PC-3 (cell line): ENCODE results near the gene PRAMEF12. TPM values are rescaled to one million over a fixed set of nuclear protein-coding genes. Genes with fewer than 3 reads are reported as not detected.

Source experiments
- ATAC-seq: fragments of 200-7000 bp; cut with Tn5 transposase; 2 replicates; pipeline ENCODE4 v1.9.1; 2020; ENCODE audit warnings: mild to moderate bottlenecking, moderate library complexity
- BruUV-seq: library from RNA; stranded (reverse); fragments of 400-500 nt; replicated peaks from 2 replicates; lab custom pipeline; 2021; lab: Mats Ljungman, UMichigan
- CTCF ChIA-PET: fragments of 300-600 bp; sonication (Branson Sonifier 250); formaldehyde crosslinking; loops from one replicate; lab custom pipeline; 2022; ENCODE audit warnings: antibody characterized with exemption; lab: Charles Lee
- POLR2A ChIA-PET: fragments of 300-600 bp; sonication (Branson Sonifier 250); formaldehyde crosslinking; loops from one replicate; lab custom pipeline; 2022; ENCODE audit warnings: antibody characterized with exemption; ENCODE audit not compliant: unreplicated experiment; lab: Charles Lee
- DNase-seq: peaks from one replicate; pipeline ENCODE4 v3.0.0-alpha.2; 2015
- H2AFZ ChIP-seq: fragments of 300-600 bp; sonication (generic); 2 replicates; pipeline ENCODE4 v1.6.0; 2016; ENCODE audit warnings: antibody characterized with exemption, low read length
- H3F3A ChIP-seq: fragments of 300-600 bp; sonication (generic); one replicate; pipeline ENCODE4 v1.6.0; 2017; ENCODE audit warnings: antibody characterized with exemption, low read length, control low read depth, mild to moderate bottlenecking; ENCODE audit not compliant: unreplicated experiment
- H3K27ac ChIP-seq: fragments of 300-600 bp; sonication (generic); 2 replicates; pipeline ENCODE4 v1.5.1; 2016; ENCODE audit warnings: mild to moderate bottlenecking, low read length
- H3K27me3 ChIP-seq: fragments of 300-600 bp; sonication (generic); 2 replicates; pipeline ENCODE4 v1.6.1; 2016; ENCODE audit warnings: low read length, mixed read lengths
- H3K36me3 ChIP-seq: fragments of 300-600 bp; sonication (generic); 2 replicates; pipeline ENCODE4 v1.6.1; 2016; ENCODE audit warnings: low read depth, mixed run types, low read length, mixed read lengths
- H3K4me1 ChIP-seq: fragments of 300-600 bp; sonication (generic); 2 replicates; pipeline ENCODE4 v1.5.1; 2016; ENCODE audit warnings: low read length; ENCODE audit not compliant: insufficient read depth
- H3K4me2 ChIP-seq: fragments of 300-600 bp; sonication (generic); 2 replicates; pipeline ENCODE4 v1.6.0; 2016; ENCODE audit warnings: low read length
- H3K4me3 ChIP-seq: fragments of 300-600 bp; sonication (generic); 2 replicates; pipeline ENCODE4 v1.5.1; 2016; ENCODE audit warnings: mild to moderate bottlenecking, low read length, mixed read lengths
- H3K79me2 ChIP-seq: fragments of 300-600 bp; sonication (generic); 2 replicates; pipeline ENCODE4 v1.6.1; 2017; ENCODE audit warnings: low read length, mixed read lengths
- H3K9ac ChIP-seq: fragments of 300-600 bp; sonication (generic); 2 replicates; pipeline ENCODE4 v1.6.0; 2016; ENCODE audit warnings: mild to moderate bottlenecking, low read length
- H3K9me2 ChIP-seq: fragments of 300-600 bp; sonication (generic); replicated peaks from 2 replicates; pipeline ENCODE4 v1.6.1; 2016; ENCODE audit warnings: mixed run types, low read length, mixed read lengths
- H3K9me3 ChIP-seq: fragments of 300-600 bp; sonication (generic); 2 replicates; pipeline ENCODE4 v1.6.1; 2016; ENCODE audit warnings: low read length, mixed read lengths
- H4K20me1 ChIP-seq: fragments of 300-600 bp; sonication (generic); 2 replicates; pipeline ENCODE4 v1.6.1; 2016; ENCODE audit warnings: low read length, mixed read lengths
- CTCF ChIP-seq: fragments of 300-600 bp; sonication (generic); conservative IDR thresholded peaks from 2 replicates; pipeline ENCODE4 v1.5.1; 2017; ENCODE audit warnings: antibody characterized with exemption, low read depth, mild to moderate bottlenecking, low read length
- EZH2 ChIP-seq: fragments of 300-600 bp; sonication (generic); IDR thresholded peaks from one replicate; pipeline ENCODE4 v1.6.1; 2017; ENCODE audit warnings: antibody characterized with exemption, mild to moderate bottlenecking, low read length; ENCODE audit not compliant: unreplicated experiment
- EZH2phosphoT487 ChIP-seq: fragments of 300-600 bp; sonication (generic); IDR thresholded peaks from 2 replicates; pipeline ENCODE4 v1.6.1; 2018; ENCODE audit warnings: mild to moderate bottlenecking, antibody characterized with exemption, low read length, borderline replicate concordance
- intact Hi-C: fragments of 100-400 bp; cut with micrococcal nuclease; formaldehyde crosslinking; loops from 2 replicates; pipeline ENCODE4 v1.9.0; 2023
- total RNA-seq: library from RNA; depleted of rRNA; stranded (reverse); fragments of >200 nt; gene quantifications from 2 replicates; pipeline ENCODE4 v1.2.3, GENCODE V29; 2014

PRAMEF12 gene
- total RNA-seq, 1 experiment from 2014 or later, result not detected

- Histone ChIP-seq H2AFZ (no peak overlapping the region), H3K27ac (no peak overlapping the region), H3K4me3 (no peak overlapping the region), H3K27me3 (peaks cover 35% of the 10 kb centered on the region), H4K20me1 (no peaks in the 10 kb centered on the region), H3K9me3 (no peaks in the 10 kb centered on the region), H3K79me2 (no peaks in the 10 kb centered on the region), H3F3A (no peaks in the 10 kb centered on the region), H3K4me2 (no peak overlapping the region), H3K36me3 (no peaks in the 10 kb centered on the region), H3K9ac (no peak overlapping the region), H3K4me1 (no peaks in the 10 kb centered on the region), H3K9me2 (no peaks in the 10 kb centered on the region)
- ChIA-PET POLR2A (no interaction called here), CTCF (no interaction called here)
- no TSS peak for BruUV-seq
- ATAC-seq (no peak), DNase-seq (no peak)
- TF ChIP-seq EZH2, result no peak
- TF ChIP-seq CTCF, result no peak
- intact Hi-C loops, result no loop called here
Observed at GRCh38 chr1:12741946-12742345, 31.6 kb upstream of the PRAMEF12 start.

GRCh38 chr1:12745126-12745991 lies 28.2 kb upstream of the PRAMEF12 start:
- Histone ChIP-seq H3K27me3 (peaks cover 29% of the 10 kb centered on the region), H3K9me2 (no peaks in the 10 kb centered on the region), H3K4me1 (no peaks in the 10 kb centered on the region), H3K9me3 (0 out of 2 replicates have a peak, but pooled peaks cover 5% of the 10 kb centered on the region), H3K36me3 (no peaks in the 10 kb centered on the region), H3K9ac (no peak overlapping the region), H4K20me1 (no peaks in the 10 kb centered on the region), H3K27ac (no peak overlapping the region), H3K4me2 (no peak overlapping the region), H3F3A (no peaks in the 10 kb centered on the region), H3K4me3 (no peak overlapping the region), H3K79me2 (no peaks in the 10 kb centered on the region), H2AFZ (no peak overlapping the region)
- CTCF ChIA-PET, result no interaction called here
- ATAC-seq (no peak), DNase-seq (no peak)
- intact Hi-C loops, result no loop called here
- TF ChIP-seq EZH2phosphoT487 (no peak), EZH2 (no peak), CTCF (no peak)
- BruUV-seq, result no TSS peak
- POLR2A ChIA-PET, result no interaction called here

- no peaks in the 10 kb centered on the region for H3K79me2 ChIP-seq
- no peaks in the 10 kb centered on the region for H3K9me2 ChIP-seq
- ChIA-PET POLR2A (no interaction called here), CTCF (no interaction called here)
- H2AFZ ChIP-seq, result no peak within 1 kb of the TSS
- 0 out of 2 replicates have a peak, but pooled peaks cover 5% of the 10 kb centered on the region for H3K9me3 ChIP-seq
- H3K4me1 ChIP-seq, result no peaks in the 10 kb centered on the region
- H4K20me1 ChIP-seq, result no peaks in the 10 kb centered on the region
- intact Hi-C loops, result no loop called here
- no TSS peak for BruUV-seq
- no peaks in the 10 kb centered on the region for H3K36me3 ChIP-seq
- no peak for TF ChIP-seq EZH2phosphoT487
- TF ChIP-seq CTCF, result no peak
- TF ChIP-seq EZH2, result no peak
- DNase-seq (no peak), ATAC-seq (no peak)
- no peak within 1 kb of the TSS for H3K27ac ChIP-seq
- H3F3A ChIP-seq, result no peaks in the 10 kb centered on the region
- H3K27me3 ChIP-seq, result peaks cover 31% of the 10 kb centered on the region
- no peak within 1 kb of the TSS for H3K4me3 ChIP-seq
- no peak within 1 kb of the TSS for H3K9ac ChIP-seq
- no peak within 1 kb of the TSS for H3K4me2 ChIP-seq
Observed at GRCh38 chr1:12745992-12746323, 27.6 kb upstream of the PRAMEF12 start, which contains the start of gene CFAP107. Gene CFAP107, plus strand, starts transcription at chr1:12746200. Its CDS starts 231 bp downstream, at chr1:12746431.
